GM21786 (cell line): ENCODE results near the gene FAM135A.
"Not testable (repeated sequence)": the region's sequence is repeated elsewhere in the genome, so short reads cannot be mapped to it uniquely, and the experiment has no call there.

Source experiments
- ATAC-seq: cut with Tn5 transposase; IDR thresholded peaks from one replicate; pipeline ENCODE4 v1.9.1; 2021; ENCODE audit not compliant: unreplicated experiment

Gene FAM135A

DNA sequence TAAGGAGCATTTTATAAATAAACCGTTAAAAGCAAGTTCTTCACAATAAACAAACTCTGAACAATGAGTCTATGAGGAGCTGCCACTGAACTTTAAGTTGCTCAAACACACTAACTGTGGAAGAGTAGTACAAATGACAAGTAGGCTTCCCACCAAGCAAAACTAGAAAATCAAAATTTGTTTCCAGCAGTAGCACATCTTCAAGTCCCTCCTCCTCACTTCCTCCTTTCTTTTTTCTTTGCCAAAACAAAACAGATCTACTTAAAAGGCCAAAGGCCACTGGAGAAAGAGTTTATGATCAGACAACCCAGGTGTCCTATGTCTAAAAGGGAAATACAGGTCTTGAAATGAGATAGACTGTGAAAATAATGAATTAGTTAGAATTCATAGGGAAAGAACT lies 17.1 kb upstream of the FAM135A start:
- no peak for ATAC-seq

DNA sequence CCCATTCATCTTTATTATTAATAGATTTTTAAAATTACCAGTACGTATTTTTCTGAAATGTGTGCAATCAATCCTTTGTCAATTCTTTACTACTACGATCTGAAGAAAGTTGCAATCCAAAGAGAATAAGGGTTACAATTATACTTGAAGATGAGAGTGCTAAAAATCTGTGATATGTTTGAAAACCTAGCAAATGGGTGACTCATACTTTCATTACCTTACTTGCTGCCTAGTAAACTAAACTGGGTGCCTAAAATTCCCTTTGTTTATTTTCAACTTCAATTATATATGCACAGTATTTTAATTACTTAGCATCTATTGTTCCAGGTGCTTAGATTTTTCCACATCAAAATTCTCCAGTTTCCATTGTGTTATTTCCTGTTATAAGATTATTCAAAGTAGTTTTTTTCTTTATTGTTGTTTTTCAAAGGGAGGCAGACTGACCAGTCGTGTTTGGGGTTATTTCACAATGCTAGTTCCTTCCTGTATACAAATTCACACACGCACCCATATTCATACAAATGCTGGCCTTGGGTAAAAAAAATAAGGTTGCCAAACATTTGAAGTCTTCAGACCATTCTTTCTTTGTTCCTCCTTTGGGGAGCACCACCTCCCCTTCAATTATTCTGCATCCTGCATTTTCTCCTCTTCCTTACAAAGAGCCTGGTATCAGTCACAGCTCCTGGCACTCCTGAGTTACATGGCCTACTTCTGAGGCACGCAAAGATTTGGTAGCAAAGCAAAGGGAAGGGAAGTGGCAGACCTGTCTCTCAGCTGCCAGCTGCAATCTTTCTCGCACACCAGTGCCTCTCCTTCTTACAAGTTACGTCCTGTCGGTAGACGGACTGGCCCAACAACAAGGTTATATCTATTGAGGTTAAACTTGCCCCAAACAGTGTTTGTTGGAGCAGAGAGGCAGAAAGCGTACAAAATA lies 16.2 kb upstream of the FAM135A start:
- ATAC-seq = no peak

DNA sequence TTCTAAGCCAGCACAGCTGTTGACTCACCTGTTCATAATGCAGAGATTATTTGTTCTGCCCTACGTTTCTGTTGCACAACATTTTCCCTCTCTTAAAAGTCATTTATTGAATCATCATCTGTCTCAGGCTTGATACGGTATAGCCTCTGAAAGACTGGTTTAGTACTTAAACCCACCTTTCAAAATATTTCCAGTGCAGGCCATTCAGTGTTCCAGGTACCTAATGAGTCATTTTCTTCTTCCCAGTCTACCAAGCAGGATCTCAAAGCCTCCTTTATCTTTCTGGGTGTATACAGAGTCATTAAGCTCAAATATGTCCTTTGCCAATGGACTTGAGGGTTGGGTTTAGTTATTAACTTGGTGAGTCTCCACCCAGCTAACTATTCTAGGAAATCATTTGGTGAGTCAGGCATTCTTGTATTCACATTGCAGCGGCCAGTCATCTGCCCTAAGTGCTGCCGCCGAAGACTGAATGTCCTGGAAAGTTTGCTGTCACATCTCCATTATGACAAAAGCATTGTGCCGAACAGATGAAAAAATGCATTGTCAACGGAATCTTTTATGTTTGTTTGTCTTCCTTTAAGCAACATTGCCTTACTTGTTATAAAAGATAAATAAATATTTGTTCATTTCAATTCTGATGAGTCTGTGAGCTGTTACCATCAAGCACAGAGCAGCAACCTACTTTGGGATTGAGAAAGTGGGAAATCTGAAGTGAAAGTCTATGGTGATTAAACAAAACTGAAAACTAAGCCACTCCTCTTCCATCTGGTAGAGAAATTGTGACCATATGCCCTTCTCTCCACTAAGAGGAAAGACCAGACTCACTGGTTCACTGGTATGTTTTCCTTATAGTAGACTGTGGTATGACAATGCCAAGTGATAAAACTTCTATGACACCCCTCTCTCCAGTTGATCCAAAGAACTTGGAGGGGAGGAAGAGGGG lies 14.3 kb upstream of the FAM135A start:
- no peak for ATAC-seq

DNA sequence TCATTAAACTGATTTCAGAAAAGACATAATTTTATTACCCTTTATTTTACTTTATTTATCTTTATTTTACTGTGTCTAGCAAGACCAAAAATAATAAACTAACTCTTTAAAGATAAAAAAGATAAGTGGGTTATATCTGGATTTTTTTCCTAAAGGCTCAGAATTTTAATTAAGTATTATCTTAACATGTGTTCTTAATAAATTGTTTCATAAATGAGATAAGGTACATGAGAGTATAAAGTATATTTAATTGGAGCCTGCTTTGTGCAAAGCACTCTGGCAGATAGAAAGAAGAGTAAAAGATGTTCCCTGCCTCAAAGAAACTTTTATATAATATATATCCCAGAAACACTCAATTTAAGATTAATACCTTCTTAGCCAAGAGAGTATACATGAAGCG lies 8.7 kb upstream of the FAM135A start:
- ATAC-seq = no peak

DNA sequence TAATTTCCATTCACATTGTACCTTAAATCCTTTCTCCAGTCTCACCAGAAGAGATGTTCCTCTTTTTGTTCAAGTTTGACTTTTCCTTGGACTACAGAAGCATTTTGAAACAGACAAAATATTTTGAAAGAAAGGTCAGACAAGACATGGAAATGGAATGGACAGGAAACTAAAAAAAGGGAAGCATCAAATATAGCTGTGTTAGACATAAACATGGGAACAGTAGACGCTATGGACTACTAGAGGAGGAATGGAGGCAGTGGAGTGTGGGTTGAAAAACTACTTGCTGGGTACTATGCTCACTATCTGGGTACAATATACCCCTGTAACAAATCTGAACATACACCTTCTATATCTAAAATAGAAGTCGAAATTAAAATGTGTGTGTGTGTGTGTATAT lies 4.1 kb upstream of the FAM135A start:
- ATAC-seq = no peak

DNA sequence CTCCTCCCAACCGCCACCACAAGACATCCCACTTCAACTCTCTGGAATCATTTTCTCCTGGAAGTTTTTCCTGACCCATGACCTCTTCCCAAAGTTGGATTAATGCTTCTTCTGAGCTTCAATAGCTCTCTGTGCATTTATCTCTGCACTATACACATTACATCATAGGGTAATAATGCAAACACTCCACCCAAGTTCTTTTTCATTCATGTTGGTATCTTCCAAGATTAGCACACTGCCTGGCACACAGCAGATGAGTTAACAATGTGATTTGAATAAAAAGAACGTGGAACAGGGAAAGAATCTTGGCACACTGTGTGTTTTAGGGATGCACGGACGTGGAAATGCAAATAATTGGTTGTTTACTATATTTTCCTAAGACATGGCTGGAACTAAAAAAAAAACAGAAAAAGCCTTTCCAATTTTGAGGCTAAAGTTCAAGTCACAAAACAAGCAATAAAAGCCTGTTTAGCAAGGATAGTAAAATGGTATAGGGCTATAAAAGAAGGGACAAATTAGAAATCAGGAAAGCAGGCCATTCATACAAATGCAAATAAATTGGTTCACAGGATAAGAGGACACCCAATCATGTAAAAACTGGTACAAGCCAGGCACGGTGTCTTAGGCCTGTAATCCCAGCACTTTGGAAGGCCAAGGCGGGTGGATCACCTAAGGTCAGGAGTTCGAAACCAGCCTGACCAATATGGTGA lies 1.6 kb upstream of the FAM135A start:
- no peak for ATAC-seq

DNA sequence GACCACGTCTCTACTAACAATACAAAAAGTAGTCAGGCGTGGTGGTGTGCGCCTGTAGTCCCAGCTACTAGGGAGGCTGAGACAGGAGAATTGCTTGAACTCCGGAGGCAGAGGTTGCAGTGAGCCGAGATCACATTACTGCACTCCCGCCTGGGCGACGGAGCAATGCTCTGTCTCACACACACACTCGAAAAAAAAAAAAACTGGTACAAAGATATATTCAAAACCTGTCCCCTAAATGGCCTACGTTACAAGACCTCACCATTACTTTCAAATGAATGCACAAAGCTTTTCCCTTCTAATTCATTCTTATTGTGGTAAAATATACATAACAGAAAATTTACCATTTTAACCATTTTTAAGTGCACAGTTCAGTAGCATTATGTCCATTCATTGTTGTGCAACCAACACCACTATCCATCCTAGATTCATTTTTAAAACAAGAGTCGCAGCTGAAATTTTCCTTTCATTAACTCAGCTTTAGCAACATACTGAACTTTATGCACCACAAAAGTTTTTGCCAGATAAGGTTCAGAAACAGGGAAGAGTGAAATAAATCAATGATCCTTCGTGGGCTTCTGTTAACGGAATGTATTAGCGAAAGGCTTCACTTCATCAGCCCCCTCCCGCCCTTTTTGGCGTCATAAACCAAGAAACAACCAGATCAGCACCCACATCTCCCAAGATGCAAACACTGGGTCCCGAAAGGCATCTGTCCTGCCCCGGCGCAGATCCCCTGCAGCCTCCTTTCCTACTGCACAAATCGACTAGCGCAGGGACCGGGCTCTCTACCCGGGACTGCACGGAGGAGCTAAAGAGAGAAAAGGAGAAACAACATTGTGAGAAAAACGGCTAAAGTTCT lies 825 bp upstream of the FAM135A start:
- peak; percentile 6 for ATAC-seq

DNA sequence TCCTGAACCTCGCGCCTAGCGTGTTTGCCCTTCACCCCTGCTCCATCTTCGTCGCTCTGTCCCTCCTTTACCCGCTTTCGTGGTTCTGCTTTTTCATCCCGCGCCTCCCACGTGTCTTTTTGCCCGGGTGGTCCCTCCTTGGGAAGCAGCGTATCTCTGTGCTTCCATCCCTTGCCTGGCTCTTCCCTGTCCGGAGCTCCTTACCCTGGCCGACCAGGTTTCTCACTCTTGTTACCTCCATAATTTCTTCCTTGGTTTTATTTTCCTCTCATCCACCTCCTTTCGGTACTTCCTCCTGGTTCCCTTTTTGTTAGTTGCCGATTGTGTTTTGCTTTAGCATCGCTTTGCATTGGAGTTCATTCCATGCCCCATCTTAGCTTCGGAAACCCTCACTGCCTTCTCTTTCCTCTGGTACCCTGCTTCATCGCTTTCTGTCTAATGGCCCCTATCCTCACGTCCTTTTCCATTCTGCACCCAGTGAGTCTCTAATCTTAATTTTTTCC lies 735 bp downstream of the FAM135A start:
- no peak for ATAC-seq

DNA sequence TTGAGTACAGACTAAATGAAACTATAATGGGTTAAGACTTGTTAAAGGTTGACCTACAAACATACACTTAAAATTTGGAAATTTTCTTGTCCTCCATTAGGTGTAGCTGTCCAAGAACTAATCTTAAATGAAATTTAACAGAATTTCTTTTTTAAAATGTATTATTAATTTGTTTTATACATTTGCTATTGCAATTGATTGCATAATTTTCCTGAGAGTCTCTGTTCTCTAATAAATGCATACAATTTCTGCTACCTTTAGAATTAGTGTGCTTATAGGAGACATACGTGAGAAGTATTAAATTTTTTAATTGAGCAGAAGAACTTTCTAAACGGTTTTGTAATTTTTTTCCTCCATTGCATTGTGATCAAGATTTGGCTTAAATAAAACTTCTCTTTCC lies 1.5 kb downstream of the FAM135A start:
- ATAC-seq = no peak

DNA sequence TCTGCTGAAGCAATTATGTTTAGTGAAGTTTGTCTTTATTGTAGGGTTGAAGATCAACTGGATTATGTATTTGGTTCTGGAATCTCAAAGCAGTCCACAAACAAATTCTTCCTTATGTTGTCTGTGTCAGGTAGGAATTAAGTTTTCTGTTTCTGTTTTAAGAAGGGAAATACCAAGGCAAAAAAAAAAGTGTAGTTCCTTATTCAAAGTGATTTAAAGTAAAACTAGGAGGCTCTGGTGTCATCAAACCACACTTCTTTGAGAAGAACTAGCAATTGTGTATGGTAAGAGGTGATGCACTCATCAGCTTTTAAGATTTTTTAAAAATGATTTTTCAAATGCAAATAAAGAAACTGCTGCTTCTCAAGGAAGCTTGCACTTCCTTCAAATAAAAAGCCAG lies 1.9 kb downstream of the FAM135A start:
- no peak for ATAC-seq

DNA sequence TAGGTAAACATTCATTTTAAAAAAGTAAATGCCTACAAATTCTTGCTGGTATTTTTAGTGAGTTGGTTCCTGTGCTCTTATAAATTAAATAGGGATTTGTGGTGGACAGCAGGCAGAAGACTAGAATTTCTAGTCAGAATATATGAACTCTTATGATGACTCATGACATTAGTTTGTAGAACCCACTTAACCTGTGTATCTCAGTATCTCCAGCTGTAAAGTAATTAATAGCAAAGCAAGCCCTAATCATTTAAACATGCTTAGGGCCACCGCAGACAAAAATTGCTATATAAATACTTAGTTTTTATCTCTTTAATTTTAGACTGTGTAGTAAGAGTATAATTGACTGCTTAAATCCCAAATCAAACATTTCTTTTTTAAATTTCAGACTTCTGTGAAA lies 2.4 kb downstream of the FAM135A start:
- ATAC-seq = no peak

DNA sequence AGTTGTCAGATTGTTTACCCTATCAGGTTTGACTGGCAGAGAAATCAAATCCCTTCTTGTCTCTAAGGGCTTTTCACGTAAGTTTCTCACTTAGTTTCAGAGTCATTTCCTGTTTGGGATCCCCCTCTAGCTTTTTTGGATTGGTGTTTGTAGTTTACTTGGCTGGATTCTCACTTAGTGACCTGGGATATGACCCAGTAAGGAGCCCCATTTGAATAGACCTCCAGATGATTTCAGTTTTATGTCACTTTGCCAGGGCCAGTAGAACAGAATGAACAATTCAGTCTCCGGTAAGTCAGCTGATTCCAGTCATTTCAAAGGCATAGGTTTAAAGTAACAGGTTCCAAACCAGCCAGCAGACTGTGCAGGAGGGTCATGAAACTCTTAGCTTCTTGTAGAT lies 8.2 kb downstream of the FAM135A start:
- ATAC-seq = no peak

DNA sequence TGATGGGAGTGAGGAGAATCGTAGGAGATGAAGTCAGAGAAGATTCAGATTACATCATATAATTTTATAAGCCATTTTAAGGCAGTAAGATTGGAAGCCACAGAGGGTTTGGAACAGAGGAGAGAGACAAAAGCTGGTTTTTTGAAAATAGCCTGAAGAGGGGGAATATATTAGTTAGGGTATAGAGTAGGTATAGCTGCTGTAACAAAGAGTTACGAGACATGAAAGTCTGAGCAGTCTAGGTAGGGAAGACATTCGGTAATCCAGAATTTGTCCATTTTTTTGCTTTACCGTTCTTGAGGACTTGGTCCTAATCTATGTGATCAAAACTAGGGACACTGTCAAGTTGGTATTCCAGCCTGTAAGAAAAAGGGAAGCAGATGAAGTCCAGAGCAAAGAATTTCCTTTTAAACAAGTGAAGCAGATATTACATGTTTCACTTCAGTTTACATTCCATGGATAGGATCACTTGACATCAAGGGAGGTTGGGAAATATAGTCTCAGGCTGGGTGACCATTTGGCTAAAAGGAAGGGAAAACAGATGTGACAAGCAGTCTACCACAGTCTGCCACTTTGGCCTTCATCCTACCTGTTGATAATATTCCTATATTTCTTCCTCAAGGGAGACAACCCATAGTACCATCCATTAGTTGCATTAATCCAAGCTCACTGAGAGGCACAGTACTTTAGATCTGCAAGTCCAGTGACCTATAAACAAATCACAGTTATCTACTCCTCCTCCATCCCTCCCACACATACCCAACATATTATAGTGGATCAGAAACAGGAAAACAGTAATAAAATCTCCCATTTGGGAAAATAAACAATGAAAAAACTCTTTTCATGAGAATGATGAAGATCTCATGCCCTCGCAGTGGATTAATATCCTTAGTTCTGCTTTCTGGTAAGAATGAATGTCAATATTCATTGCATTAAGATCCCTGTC lies 10.2 kb downstream of the FAM135A start:
- no peak for ATAC-seq

DNA sequence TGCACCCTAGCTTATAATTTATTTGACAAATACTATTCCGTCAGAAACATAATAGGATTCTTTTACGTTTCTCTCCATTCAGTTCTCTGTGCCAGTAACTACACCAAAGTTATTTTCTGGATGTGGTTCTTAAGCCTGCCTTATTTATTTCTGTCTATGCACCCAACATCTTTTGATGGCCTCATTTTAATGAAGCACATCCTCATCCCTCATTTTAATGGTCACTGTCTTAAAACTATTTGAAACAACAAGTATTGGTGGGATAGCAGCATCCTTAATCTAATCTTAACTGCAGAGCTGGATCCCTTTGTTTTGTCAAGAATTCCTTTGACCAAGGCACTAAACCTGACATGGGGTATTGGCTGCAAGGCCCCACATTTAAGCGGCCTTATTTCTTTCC lies 11.0 kb downstream of the FAM135A start:
- no peak for ATAC-seq

DNA sequence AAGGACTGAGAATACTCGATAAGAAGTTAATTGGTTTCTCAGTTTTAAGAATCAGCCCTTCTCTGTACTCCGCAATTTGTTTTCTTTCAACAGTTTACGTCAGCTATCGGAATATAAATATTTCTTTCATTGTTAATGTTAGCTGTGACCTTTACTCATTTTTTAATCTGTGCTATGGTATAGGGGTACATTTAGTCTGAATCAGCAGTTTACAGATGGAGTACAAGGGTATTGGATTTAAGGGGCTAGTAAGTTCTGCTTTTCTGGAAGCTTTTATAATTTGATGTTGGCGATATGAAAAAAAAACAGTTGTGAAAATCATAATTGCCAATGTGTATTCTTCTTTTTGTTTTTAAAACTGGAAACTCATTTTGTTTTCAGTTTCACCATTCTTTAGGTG lies 23.0 kb downstream of the FAM135A start:
- no peak for ATAC-seq

DNA sequence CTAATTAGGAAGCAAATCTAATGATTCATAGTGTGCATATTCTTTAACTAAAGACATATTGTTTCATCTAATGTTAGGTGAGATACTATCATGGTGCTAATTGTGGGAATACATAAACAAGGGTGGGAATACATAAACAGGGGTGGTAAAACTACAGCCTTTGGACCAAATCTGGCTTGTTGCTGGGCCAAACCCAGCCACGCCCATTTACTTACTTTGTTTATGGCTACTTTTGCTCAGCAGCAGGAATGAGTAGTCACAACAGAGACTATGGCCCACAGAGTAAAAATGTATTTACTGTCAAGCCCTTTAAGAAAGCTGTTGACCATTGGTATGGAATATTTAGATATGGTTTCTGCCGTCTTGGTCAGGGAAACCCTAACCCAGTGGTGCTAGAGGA lies 31.7 kb downstream of the FAM135A start:
- ATAC-seq = no peak

DNA sequence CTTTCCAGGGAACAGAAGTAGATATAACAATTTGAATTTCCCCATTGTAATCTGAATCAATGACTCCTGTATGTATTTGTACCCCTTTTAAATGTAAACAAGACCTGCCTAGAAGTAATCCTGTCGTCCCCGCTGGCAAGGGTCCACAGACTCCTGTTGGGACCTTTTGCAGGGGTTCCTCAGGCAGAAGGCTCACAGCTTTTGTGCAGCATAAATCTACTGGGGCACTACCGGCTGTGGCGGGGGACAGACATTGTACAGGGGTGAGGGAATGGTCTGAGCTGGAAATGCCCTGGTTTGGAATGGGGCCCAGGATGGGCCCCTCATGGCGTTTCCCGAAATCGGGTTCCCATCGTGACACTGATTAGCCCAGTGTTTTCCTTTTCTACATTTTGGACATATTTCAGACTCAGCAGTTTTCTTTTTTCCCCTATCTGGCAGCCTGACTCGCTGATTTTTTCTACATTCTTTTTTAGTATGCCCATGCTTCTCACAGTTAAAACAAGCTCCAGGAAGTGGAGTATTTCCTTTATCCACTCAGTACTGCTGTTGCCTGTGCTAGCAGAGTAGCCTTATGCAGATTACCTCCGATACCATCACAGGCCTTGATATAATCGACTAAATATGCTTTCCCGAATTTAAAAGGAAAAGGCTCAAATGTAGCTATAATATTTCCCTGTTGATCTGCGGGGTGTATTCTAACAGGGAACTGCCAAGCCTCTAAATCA lies 34.2 kb downstream of the FAM135A start:
- not testable (repeated sequence) for ATAC-seq

DNA sequence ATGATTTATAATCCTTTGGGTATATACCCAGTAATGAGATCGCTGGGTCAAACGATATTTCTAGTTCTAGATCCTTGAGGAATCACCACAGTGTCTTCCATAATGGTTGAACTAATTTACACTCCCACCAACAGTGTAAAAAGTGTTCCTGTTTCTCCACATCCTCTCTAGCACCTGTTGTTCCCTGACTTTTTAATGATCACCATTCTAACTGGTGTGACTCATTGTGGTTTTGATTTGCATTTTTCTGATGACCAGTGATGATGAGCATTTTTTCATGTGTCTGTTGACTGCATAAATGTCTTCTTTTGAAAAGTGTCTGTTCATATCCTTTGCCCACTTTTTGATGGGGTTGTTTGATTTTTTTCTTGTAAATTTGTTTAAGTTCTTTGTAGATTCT lies 40.6 kb downstream of the FAM135A start:
- ATAC-seq = not testable (repeated sequence)
